GM06990 (cell line): Measurements from ENCODE around the gene MUC4.
"Not testable (repeated sequence)": the region's sequence is repeated elsewhere in the genome, so short reads cannot be mapped to it uniquely, and the experiment has no call there.

Source experiments
- DNase-seq: peaks from one replicate; pipeline ENCODE4 v3.0.0-alpha.2; 2011; ENCODE audit not compliant: insufficient read length; ENCODE audit errors: extremely low read depth
- H3K27me3 ChIP-seq: replicated peaks from 2 replicates; pipeline ENCODE4 v1.6.0; 2011; ENCODE audit warnings: low read length; ENCODE audit not compliant: control insufficient read depth, insufficient read depth
- H3K36me3 ChIP-seq: 2 replicates; pipeline ENCODE4 v1.5.1; 2011; ENCODE audit warnings: low read length; ENCODE audit not compliant: control insufficient read depth, insufficient read depth
- H3K4me3 ChIP-seq: replicated peaks from 2 replicates; pipeline ENCODE4 v1.5.1; 2011; ENCODE audit warnings: low read depth, mild to moderate bottlenecking, control low read depth, low read length
- CTCF ChIP-seq: IDR thresholded peaks from 2 replicates; pipeline ENCODE4 v1.5.1; 2011; ENCODE audit warnings: low read length, control low read depth, mild to moderate bottlenecking, inconsistent platforms; ENCODE audit not compliant: insufficient read depth, poor library complexity, severe bottlenecking

MUC4 gene

GRCh38 chr3:195752546-195753331 is 59.0 kb downstream of the MUC4 start:
- no peak for TF ChIP-seq CTCF
- H3K27me3 ChIP-seq: no peaks in the 10 kb centered on the region; the same call in 1 of the 2 replicates
- no peak overlapping the region for H3K4me3 ChIP-seq
- H3K36me3 ChIP-seq: no peaks in the 10 kb centered on the region
- DNase-seq: no peak

GRCh38 chr3:195752066-195752465 is 59.7 kb downstream of the MUC4 start:
- no peaks in the 10 kb centered on the region for H3K36me3 ChIP-seq
- no peak overlapping the region for H3K4me3 ChIP-seq
- DNase-seq: no peak
- no peaks in the 10 kb centered on the region; the same call in 1 of the 2 replicates for H3K27me3 ChIP-seq
- no peak for TF ChIP-seq CTCF

- Histone ChIP-seq H3K4me3 (no peak overlapping the region), H3K36me3 (no peaks in the 10 kb centered on the region), H3K27me3 (no peaks in the 10 kb centered on the region; the same call in 1 of the 2 replicates)
- DNase-seq: no peak
- TF ChIP-seq CTCF: no peak
Observed at GRCh38 chr3:195751560-195751959, 60.2 kb downstream of the MUC4 start.

- no peak for TF ChIP-seq CTCF
- no peaks in the 10 kb centered on the region for H3K36me3 ChIP-seq
- no peaks in the 10 kb centered on the region; the same call in 1 of the 2 replicates for H3K27me3 ChIP-seq
- no peak overlapping the region for H3K4me3 ChIP-seq
- DNase-seq: no peak
Observed at GRCh38 chr3:195750797-195751520, 60.8 kb downstream of the MUC4 start.

DNA sequence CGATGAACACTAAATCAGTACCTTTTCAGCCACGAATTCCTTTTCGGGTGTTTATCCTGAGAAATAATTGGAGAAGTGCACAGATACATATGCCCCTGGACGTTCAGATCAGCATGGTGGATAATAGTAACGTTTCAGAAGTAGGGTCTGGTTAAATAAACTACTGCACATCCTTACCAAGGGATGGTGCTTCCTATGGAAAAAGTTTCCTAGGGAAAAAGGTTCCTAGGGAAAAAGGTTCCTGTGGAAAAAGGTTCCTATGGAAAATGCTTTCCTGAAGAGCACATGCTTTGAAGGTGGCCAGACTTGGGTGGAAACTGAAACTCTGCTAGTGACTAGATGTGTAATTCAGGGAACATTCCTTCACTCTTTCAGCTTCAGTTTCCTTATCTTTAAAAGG is 62.6 kb downstream of the MUC4 start:
- not testable (repeated sequence) for H3K36me3 ChIP-seq, DNase-seq, H3K27me3 ChIP-seq, H3K4me3 ChIP-seq

- Histone ChIP-seq H3K4me3 (no peak overlapping the region), H3K36me3 (no peaks in the 10 kb centered on the region), H3K27me3 (no peaks in the 10 kb centered on the region; the same call in 1 of the 2 replicates)
- TF ChIP-seq CTCF: no peak
- DNase-seq: no peak
Observed at GRCh38 chr3:195748661-195749060, 63.1 kb downstream of the MUC4 start.
